Cerebellar cortex (tissue), 1 donor: ENCODE measurements around the gene BEGAIN.

Experiments
- DNase-seq: peaks from one replicate; pipeline ENCODE4 v3.0.0-alpha.2; 2015; ENCODE audit warnings: low spot score

BEGAIN gene

GRCh38 chr14:100549834-100550625 lies 37.2 kb downstream of the BEGAIN start:
- no peak for DNase-seq

- no peak for DNase-seq
Observed at GRCh38 chr14:100548939-100549338, 38.3 kb downstream of the BEGAIN start.

GRCh38 chr14:100548295-100548655 lies 38.9 kb downstream of the BEGAIN start:
- no peak for DNase-seq

GRCh38 chr14:100547633-100548294 lies 39.5 kb downstream of the BEGAIN start:
- DNase-seq: no peak

- DNase-seq: no peak
Observed at GRCh38 chr14:100546051-100546443, 41.2 kb downstream of the BEGAIN start.

- no peak for DNase-seq
Observed at GRCh38 chr14:100545359-100545758, 41.9 kb downstream of the BEGAIN start.

- no peak for DNase-seq
Observed at GRCh38 chr14:100544506-100545141, 42.6 kb downstream of the BEGAIN start.

GRCh38 chr14:100543471-100544455 lies 43.5 kb downstream of the BEGAIN start:
- DNase-seq: no peak

- no peak for DNase-seq
Observed at GRCh38 chr14:100542619-100543205, 44.5 kb downstream of the BEGAIN start.

- no peak for DNase-seq
Observed at GRCh38 chr14:100541621-100542560, 45.3 kb downstream of the BEGAIN start.

- DNase-seq: no peak
Observed at GRCh38 chr14:100540926-100541620, 46.1 kb downstream of the BEGAIN start.

GRCh38 chr14:100540141-100540925 lies 46.9 kb downstream of the BEGAIN start:
- DNase-seq: no peak

- DNase-seq: no peak
Observed at GRCh38 chr14:100539766-100540140, 47.5 kb downstream of the BEGAIN start.

- no peak for DNase-seq
Observed at GRCh38 chr14:100539003-100539660, 48.1 kb downstream of the BEGAIN start.

GRCh38 chr14:100538351-100539002 lies 48.7 kb downstream of the BEGAIN start:
- DNase-seq: no peak

GRCh38 chr14:100537446-100538350 lies 49.5 kb downstream of the BEGAIN start:
- DNase-seq: no peak
